ENCODE results near the gene EPHA10.
"Not testable (repeated sequence)": the region's sequence is repeated elsewhere in the genome, so short reads cannot be mapped to it uniquely, and the experiment has no call there.

EPHA10 gene

DNA sequence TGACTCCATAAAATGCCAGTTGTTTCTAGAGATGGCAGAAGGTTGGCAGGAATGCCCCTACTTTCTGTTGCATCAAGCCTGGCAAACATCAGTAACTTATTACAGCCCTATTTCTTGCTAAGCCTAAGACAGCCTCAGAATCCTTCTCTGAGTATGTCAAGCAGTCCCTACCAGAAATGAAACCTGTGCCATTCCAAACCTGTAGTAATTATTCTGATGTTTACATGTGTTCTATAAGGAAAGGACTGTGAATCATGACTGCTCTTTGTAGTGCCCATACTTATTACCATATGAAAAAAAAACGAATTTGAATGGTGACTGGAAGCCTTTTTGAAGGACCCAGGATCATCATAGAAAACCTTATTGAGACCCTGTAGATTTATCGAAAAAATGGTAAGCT is 67.2 kb downstream of the EPHA10 start:
- DNase-seq (ENCODE audit: low spot score in 2 of 2) (no peak), ATAC-seq (ENCODE audit: low read depth) (no peak)
- Mint-ChIP-seq H3K36me3 (no peaks in the 10 kb centered on the region), H3K4me1 (peaks cover 2% of the 10 kb centered on the region), H3K9me3 (no peaks in the 10 kb centered on the region), H3K4me3 (no peak overlapping the region), H3K27ac (no peak overlapping the region), H3K27me3 (no peaks in the 10 kb centered on the region)

DNA sequence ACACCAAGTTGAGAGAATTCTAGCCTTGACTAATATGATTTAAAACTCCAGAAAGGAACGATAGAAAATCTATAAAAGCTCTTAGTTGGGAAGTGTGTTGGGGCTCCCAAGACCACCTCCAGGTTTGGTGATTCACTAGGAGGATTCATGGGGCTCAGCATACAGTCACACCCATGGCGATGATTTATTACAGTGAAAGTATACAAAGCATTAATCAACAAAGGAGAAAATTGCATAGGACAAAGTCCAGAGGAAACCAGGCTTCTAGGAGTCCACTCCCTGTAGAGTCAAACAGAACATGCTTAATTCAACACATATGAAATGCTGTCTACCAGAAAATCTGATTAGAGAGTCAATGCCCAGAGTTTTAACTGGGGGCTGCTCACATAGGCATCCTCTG is 67.8 kb downstream of the EPHA10 start:
- H3K27me3 Mint-ChIP-seq = no peaks in the 10 kb centered on the region
- ATAC-seq (ENCODE audit: low read depth) = no peak
- DNase-seq (ENCODE audit: low spot score in 2 of 2) = no peak
- no peak overlapping the region for H3K27ac Mint-ChIP-seq
- H3K4me3 Mint-ChIP-seq = no peak overlapping the region
- H3K36me3 Mint-ChIP-seq = no peaks in the 10 kb centered on the region
- H3K4me1 Mint-ChIP-seq = peaks cover 2% of the 10 kb centered on the region
- H3K9me3 Mint-ChIP-seq = no peaks in the 10 kb centered on the region

DNA sequence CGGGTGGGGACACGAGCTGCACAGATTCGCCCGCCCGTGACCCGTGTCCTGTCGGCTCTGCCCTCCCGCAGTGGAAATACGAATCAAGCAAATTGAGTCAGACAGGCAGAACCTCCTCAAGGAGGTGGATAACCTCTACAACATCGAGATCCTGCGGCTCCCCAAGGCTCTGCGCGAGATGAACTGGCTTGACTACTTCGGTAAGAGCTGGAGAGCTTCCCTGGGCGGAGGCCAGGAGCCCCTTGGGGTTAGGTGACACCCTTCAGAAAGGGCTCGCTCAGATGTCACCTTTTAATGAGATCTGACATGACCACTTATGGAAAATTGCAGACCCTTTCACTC is 72.1 kb downstream of the EPHA10 start:
- Mint-ChIP-seq H3K27ac (no peak overlapping the region), H3K27me3 (no peaks in the 10 kb centered on the region), H3K4me1 (peaks cover 26% of the 10 kb centered on the region), H3K4me3 (peak overlapping the region; percentile 91), H3K36me3 (peaks cover 6% of the 10 kb centered on the region), H3K9me3 (no peaks in the 10 kb centered on the region)
- DNase-seq (ENCODE audit: low spot score in 2 of 2) = no peak
- ATAC-seq (ENCODE audit: low read depth) = no peak

DNA sequence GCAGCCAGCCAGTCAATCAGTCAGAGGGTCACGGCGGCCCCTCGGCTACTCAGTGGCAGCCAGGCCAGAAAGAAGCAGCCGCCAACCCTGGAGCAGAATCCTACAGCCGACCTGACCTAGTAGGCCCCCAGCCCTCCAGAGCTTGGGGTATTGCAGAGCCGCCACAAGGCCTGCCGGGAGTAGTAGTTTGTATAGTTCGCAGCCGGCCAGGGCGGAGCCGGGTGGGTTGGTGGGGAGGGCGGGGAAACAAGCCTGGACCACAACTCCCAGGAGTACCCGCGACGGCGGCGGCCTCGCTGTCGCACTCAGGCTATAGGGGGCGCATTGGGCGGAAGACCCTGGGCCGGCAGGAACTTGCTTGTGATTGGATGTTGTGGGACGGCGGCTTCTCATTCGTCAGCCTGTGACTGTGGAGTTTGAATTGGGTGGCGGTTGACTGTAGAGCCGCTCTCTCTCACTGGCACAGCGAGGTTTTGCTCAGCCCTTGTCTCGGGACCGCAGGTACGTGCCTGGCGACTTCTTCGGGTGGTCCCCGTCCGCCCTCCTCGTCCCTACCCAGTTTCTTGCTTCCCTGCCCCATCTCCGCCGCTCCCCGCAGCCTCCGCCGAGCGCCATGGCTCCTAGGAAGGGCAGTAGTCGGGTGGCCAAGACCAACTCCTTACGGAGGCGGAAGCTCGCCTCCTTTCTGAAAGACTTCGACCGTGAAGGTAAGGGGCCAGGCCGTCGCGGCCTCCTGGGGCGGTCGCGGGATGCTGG is 72.7 kb downstream of the EPHA10 start, which contains the start of gene CDCA8:
Gene CDCA8 (plus strand): TSS at position 439 of the 756 bp plus-strand sequence. CDS start 175 bp downstream, at position 614.
- peak within 1 kb of the TSS; percentile 88 for H3K27ac Mint-ChIP-seq
- no peaks in the 10 kb centered on the region for H3K9me3 Mint-ChIP-seq
- H3K27me3 Mint-ChIP-seq = no peaks in the 10 kb centered on the region
- DNase-seq (ENCODE audit: low spot score in 2 of 2) (peak; percentile 96 to 99), ATAC-seq (ENCODE audit: low read depth) (peak; percentile 84)
- peak within 1 kb of the TSS; percentile 91 for H3K4me3 Mint-ChIP-seq
- H3K4me1 Mint-ChIP-seq = peaks cover 26% of the 10 kb centered on the region
- peaks cover 6% of the 10 kb centered on the region for H3K36me3 Mint-ChIP-seq

DNA sequence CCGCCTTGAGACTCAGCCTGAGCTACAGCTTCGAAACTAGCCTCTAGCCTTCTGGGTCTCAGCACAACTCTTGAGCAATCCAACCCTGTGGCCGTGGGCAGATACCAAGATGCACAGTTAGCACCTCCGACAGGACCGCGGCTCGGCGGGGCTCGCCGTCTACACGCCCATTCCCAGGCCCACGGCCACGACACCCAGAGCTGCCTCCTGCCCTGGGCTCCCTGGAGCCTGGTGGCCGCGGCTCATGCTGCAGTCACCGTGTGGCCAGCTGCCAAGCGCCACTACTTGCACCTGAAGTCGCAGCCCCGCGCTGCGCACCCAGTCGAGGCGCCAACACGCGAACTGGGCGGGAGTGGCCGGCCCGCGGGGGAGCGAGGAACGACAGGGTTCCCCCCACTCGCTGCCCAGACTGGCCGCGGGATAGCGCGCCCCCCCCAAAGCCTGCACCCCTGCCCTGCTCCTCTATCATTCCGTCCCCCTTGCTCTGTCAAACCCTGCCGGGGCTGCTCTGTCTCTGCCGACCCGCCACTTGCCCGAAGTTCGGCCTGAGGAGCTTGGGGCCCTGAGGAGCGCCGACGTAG is 73.3 kb downstream of the EPHA10 start:
- H3K4me3 Mint-ChIP-seq = peak overlapping the region; percentile 91
- ATAC-seq (ENCODE audit: low read depth) (peak; percentile 0), DNase-seq (ENCODE audit: low spot score in 2 of 2) (peak in 1 of 2 donors; percentile 5)
- no peaks in the 10 kb centered on the region for H3K27me3 Mint-ChIP-seq
- peak overlapping the region; percentile 88 for H3K27ac Mint-ChIP-seq
- no peaks in the 10 kb centered on the region for H3K9me3 Mint-ChIP-seq
- H3K36me3 Mint-ChIP-seq = peaks cover 8% of the 10 kb centered on the region
- H3K4me1 Mint-ChIP-seq = peaks cover 26% of the 10 kb centered on the region

DNA sequence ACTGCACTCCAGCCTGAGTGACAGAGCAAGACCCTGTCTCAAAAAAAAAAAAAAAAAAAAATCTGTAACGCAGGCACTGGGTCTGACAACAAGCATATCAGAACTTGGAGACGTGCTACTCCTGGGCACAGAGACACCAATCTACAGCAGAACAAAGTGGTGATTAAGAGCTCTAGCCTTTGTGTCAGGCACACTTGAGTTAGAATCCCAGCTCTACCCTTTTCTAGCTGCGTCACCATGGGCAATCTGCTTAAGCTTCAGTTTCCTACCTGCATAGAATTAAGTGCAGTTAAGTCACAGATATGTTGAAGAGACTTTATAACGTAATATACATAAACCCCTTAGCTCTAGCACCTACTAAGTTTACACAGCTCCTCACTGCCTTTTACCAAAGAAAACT is 76.0 kb downstream of the EPHA10 start:
- Mint-ChIP-seq H3K27ac (peak overlapping the region; percentile 90), H3K27me3 (no peaks in the 10 kb centered on the region), H3K9me3 (no peaks in the 10 kb centered on the region), H3K4me3 (peak overlapping the region; percentile 91), H3K36me3 (peaks cover 16% of the 10 kb centered on the region), H3K4me1 (peaks cover 26% of the 10 kb centered on the region)
- no peak for ATAC-seq (ENCODE audit: low read depth)
- no peak for DNase-seq (ENCODE audit: low spot score in 2 of 2)

DNA sequence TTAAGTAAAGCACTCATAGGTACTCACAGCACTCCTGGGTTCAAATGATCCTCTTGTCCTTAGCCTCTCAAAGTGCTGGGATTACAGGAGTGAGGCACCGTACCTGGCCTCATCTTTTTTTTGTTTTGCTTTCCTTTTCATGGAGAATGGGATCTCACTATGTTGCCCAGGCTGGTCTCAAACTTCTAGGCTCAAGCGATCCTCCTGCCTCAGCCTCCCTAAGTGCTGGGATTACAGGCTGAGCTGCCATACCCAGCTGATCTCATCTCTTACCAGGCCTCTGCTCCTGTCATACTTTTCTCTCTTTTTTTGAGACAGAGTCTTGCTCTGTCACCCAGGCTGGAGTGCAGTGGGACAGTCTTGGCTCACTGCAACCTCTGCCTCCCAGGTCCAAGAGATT is 77.2 kb downstream of the EPHA10 start:
- not testable (repeated sequence) for H3K4me3 Mint-ChIP-seq; H3K9me3 Mint-ChIP-seq; DNase-seq (ENCODE audit: low spot score in 2 of 2); H3K27me3 Mint-ChIP-seq; ATAC-seq (ENCODE audit: low read depth); H3K27ac Mint-ChIP-seq
- Mint-ChIP-seq H3K36me3 (peaks cover 24% of the 10 kb centered on the region), H3K4me1 (peaks cover 26% of the 10 kb centered on the region)

DNA sequence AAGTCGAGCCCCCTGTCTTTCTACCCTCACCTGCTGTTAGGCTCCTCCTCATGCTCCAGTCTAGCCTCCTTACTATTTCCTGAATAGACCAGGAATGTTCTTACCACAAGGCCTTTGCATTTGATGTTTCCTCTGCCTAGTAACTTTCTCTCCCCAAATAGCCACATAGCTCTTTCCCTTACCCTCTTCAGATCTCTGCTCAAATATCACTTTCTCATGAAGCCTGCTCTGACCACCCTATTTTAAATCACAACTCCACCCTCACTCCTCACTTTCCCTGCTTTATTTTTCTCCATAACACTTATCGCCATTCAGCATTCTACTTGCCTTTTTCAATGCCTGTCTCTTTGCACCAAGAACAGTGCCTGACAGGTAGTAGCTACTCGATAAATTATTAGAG is 79.2 kb downstream of the EPHA10 start:
- Mint-ChIP-seq H3K27ac (no peak overlapping the region), H3K4me3 (no peak overlapping the region), H3K27me3 (no peaks in the 10 kb centered on the region), H3K4me1 (peaks cover 18% of the 10 kb centered on the region), H3K9me3 (no peaks in the 10 kb centered on the region), H3K36me3 (peaks cover 29% of the 10 kb centered on the region)
- ATAC-seq (ENCODE audit: low read depth) (no peak), DNase-seq (ENCODE audit: low spot score in 2 of 2) (no peak)

DNA sequence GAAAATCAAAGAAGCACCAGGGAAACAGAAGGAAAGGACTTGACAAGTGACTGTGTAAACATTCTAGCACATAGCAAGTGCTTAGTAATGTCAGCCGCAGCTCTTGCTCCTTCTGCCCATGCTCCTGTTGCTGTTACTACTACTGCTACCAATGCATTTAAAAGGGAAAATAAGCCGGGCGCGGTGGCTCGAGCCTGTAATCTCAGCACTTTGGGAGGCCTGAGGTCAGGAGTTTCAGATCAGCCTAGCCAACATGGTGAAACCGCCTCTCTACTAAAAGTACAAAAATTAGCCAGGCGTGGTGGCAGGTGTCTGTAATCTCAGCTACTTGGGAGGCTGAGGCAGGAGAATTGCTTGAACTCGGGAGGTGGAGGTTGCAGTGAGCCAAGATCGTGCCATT is 80.7 kb downstream of the EPHA10 start:
- Mint-ChIP-seq H3K36me3 (peaks cover 29% of the 10 kb centered on the region), H3K27ac (peak overlapping the region; percentile 33)
- not testable (repeated sequence) for H3K4me3 Mint-ChIP-seq; DNase-seq (ENCODE audit: low spot score in 2 of 2); ATAC-seq (ENCODE audit: low read depth); H3K9me3 Mint-ChIP-seq; H3K27me3 Mint-ChIP-seq; H3K4me1 Mint-ChIP-seq

DNA sequence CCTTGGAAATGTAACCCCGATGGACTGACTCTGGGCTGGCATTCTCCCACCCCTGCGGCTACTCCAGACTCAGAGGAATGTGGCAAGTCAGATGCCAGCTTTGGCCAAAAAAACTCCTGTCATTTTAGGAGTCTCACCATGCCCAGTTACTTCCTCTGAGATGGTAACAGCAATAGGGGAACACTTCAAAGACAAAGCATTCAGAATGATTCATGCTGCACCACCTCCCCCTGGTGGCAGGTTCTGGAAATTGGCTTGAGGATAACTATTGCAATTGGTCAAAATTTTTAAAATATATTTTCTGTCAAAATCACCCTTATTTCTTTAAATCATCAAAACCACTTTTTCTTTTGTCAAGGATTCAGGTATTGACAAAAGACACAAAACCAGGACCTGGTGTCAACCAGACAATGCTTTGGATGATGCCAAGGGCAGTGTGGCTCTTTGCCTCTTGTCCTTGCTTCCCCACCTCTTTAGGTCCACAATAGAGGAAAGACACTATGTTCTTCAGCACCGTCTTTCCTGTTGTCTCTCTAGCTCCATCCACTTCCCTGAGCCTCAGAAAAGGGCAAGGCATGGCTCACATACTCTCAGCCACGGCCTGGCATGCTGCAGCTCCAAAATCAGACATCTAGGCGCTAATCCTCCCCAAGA is 82.5 kb downstream of the EPHA10 start:
- Mint-ChIP-seq H3K9me3 (no peaks in the 10 kb centered on the region), H3K4me1 (no peaks in the 10 kb centered on the region), H3K4me3 (no peak overlapping the region), H3K27ac (peak overlapping the region; percentile 45), H3K27me3 (no peaks in the 10 kb centered on the region), H3K36me3 (peaks cover 24% of the 10 kb centered on the region)
- DNase-seq (ENCODE audit: low spot score in 2 of 2) = peak; percentile 75 to 84
- ATAC-seq (ENCODE audit: low read depth) = peak; percentile 89

DNA sequence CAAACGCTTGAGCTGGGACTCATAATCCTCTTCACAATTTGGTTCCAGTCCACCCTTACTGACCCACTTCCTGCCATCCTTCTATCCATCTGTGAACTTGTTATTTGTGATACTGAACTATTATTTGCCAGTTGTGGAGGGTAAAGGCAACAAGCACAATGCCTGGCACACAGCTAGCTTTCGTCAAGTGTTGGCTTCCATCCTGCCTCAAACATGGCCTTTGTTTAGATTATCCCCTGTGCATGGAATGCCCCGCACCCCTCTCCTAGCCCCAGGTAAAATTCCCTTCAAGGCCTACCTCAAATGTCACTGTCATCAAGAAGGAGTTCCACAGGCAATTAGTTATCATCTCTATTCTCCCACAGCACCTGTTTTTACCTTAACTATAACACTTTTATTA is 84.0 kb downstream of the EPHA10 start:
- H3K27ac Mint-ChIP-seq = no peak overlapping the region
- no peaks in the 10 kb centered on the region for H3K9me3 Mint-ChIP-seq
- DNase-seq (ENCODE audit: low spot score in 2 of 2) (no peak), ATAC-seq (ENCODE audit: low read depth) (no peak)
- H3K27me3 Mint-ChIP-seq = no peaks in the 10 kb centered on the region
- no peak overlapping the region for H3K4me3 Mint-ChIP-seq
- peaks cover 22% of the 10 kb centered on the region for H3K36me3 Mint-ChIP-seq
- peaks cover 11% of the 10 kb centered on the region for H3K4me1 Mint-ChIP-seq

DNA sequence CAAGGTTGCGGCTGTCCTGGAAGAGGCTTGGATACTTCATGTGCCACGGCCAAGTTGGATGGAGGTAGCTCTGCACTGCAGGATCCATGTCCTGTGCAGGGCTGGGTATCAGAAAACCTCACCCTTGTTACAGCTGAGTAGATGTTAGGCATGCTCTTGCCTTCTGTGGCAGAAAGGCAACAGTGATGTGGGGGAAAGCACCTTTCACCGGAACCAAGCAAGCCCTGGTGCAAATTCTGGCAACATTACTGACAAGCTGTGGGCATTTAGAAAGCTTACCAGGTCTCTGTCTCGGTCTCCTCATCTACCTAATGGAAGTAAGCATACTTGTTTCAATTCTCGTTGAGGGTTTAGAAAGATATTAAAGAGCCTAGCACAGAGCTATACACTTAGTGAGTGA is 87.1 kb downstream of the EPHA10 start:
- no peaks in the 10 kb centered on the region for H3K9me3 Mint-ChIP-seq
- H3K36me3 Mint-ChIP-seq = peaks cover 6% of the 10 kb centered on the region
- no peak overlapping the region for H3K27ac Mint-ChIP-seq
- ATAC-seq (ENCODE audit: low read depth) (no peak), DNase-seq (ENCODE audit: low spot score in 2 of 2) (no peak)
- H3K27me3 Mint-ChIP-seq = no peaks in the 10 kb centered on the region
- H3K4me3 Mint-ChIP-seq = no peak overlapping the region
- H3K4me1 Mint-ChIP-seq = peaks cover 20% of the 10 kb centered on the region

DNA sequence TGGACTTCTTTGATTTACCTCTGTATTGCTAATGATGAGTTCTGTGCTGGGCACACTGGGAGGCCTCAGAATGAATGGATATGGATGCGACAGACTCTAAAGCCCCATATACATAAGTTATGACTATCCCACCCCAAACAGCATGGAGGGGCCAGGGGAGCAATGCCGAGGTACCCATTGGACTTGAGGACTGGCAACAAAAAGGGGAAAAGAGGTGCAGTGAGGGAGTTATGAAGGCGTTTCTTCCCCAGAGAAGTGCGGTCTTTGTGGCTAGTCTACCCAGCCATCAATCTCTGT is 87.8 kb downstream of the EPHA10 start:
- Mint-ChIP-seq H3K4me1 (peaks cover 20% of the 10 kb centered on the region), H3K27ac (no peak overlapping the region)
- no peak for DNase-seq (ENCODE audit: low spot score in 2 of 2)

DNA sequence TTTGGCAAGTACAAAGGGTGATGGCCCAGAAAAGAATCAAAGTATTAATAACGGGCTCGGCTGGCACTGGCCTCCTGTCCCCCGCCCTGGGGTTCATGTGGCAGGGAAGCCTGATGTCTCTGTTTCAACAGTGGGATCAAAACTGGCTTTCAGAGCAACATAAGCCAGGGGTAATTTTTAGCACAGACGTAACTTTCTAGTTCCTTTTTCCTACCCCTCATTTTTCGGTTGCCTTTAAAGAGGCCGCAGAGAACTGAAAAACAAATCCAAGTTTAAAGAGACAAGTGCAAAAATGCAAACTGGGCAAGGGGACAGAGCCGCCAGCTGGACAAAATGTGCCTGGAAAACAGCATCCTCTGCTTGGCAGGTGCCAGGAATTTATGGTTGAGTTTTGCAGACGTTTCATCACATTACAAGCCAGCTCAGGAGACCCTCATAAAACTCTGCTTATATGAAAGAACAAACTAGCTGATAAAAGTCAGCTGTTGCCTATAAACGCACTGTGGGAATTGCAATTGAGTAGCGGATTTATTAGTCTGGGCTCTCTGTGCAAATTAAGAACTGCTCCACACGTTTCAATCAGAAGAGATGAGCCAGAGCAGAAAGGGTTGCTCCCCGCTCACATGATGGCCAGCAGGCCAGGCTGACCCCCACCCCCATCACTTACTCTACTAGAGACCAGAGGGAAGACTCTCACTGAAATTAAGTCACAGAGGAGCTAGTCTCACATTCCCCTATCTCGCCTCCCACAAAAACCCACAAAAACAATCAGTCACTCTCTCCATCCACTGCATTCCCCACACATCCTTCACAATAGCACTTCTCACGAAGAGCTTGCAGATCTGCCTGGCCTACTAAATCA is 88.4 kb downstream of the EPHA10 start:
- Mint-ChIP-seq H3K27ac (peak overlapping the region; percentile 79), H3K36me3 (peaks cover 4% of the 10 kb centered on the region), H3K9me3 (no peaks in the 10 kb centered on the region), H3K27me3 (peaks cover 2% of the 10 kb centered on the region), H3K4me1 (peaks cover 20% of the 10 kb centered on the region), H3K4me3 (peak overlapping the region; percentile 16)
- DNase-seq (ENCODE audit: low spot score in 2 of 2) (no peak), ATAC-seq (ENCODE audit: low read depth) (peak; percentile 48)

More for the DNA sequence above, 87.8 kb downstream of the EPHA10 start:
- H3K36me3 Mint-ChIP-seq = peaks cover 4% of the 10 kb centered on the region
- H3K9me3 Mint-ChIP-seq = no peaks in the 10 kb centered on the region
- H3K4me3 Mint-ChIP-seq = no peak overlapping the region
- no peak for ATAC-seq (ENCODE audit: low read depth)
- H3K27me3 Mint-ChIP-seq = no peaks in the 10 kb centered on the region

All from memory B cell (primary cell).